Measurements from ENCODE around the gene SLC34A3. TPM values are rescaled to one million over a fixed set of nuclear protein-coding genes. Genes with fewer than 3 reads are reported as not detected.

The SLC34A3 gene
- total and polyA plus RNA-seq, 2 donors (not counting 3 experiments of a cell fraction or from before 2014, with no cell fraction given): not detected

DNA sequence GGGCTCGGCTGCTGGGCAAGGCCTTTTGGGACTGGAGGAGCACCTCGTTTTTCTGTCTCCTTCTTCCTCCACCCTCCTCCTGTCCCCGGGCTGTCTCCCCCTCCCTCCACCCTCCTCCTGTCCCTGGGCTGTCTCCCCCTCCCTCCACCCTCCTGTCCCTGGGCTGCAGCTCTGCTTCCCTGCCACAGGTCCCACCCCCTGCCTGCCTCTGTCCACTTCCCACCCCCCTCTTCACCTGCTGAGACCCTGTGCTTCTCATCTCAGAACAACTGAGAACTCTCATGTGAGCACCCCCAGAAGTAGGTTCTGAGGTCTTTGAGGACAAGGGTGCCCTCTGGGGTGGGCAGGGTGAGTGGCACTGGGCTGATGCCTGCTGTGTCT, 41.0 kb downstream of the SLC34A3 start:
- no peaks in the 10 kb centered on the region for H3K9me3 ChIP-seq (replicated peaks; ENCODE audit: control insufficient read depth, insufficient read depth, low read length)
- FAIRE-seq: no peak
- H4K20me1 ChIP-seq (replicated peaks; ENCODE audit: control insufficient read depth, extremely low read depth, insufficient read depth, low read length): no peaks in the 10 kb centered on the region
- no TSS peak for BruUV-seq (replicated peaks)
- peaks cover 0 to 26% of the 10 kb centered on the region in 2 experiments for H3K36me3 ChIP-seq (ENCODE audit: control insufficient read depth in 2 of 2, extremely low read depth in 1 of 2, insufficient read depth in 2 of 2, low read length in 2 of 2)
- no peaks in the 10 kb centered on the region for H3K9me1 ChIP-seq (replicated peaks; ENCODE audit: control insufficient read depth, extremely low read depth, insufficient read depth, low read length)
- H3K79me2 ChIP-seq (ENCODE audit: control insufficient read depth, insufficient read depth, low read length): no peaks in the 10 kb centered on the region
- ChIA-PET CTCF (no interaction called here), POLR2A (no interaction called here)
- peaks cover 28% of the 10 kb centered on the region for H3K4me1 ChIP-seq (ENCODE audit: control insufficient read depth, extremely low read depth, insufficient read depth, low read length)
- H2AFZ ChIP-seq (ENCODE audit: low read depth, low read length): no peak overlapping the region
- H3K27me3 ChIP-seq (ENCODE audit: control insufficient read depth in 2 of 2, insufficient read depth in 2 of 2, low read length in 2 of 2): no peaks in the 10 kb centered on the region
- H3K9ac ChIP-seq (replicated peaks; ENCODE audit: extremely low read depth, insufficient read depth, low read length): no peak overlapping the region
- no peak for TF ChIP-seq POLR2A (IDR thresholded peaks at IDR 0.05; ENCODE audit: low read depth, low read length)
- no peak for TF ChIP-seq GATA2 (IDR thresholded peaks at IDR 0.05; ENCODE audit: insufficient read depth, insufficient read length, low read depth, low read length)
- no peak for TF ChIP-seq FOS (IDR thresholded peaks at IDR 0.05; ENCODE audit: borderline replicate concordance, insufficient read depth, low read length)
- dilution Hi-C loops (cut with MboI; ENCODE audit: extremely low pct_ligation_motif_present, low sequenced_read_pairs) (no loop called here), intact Hi-C loops (cut with micrococcal nuclease) (no loop called here)
- no peak overlapping the region for H3K27ac ChIP-seq (ENCODE audit: insufficient read depth, low read depth, low read length)
- H3K4me2 ChIP-seq (ENCODE audit: insufficient read depth, low read length): no peak overlapping the region
- no peak for DNase-seq (ENCODE audit: low read depth, low spot score)
- no peak overlapping the region for H3K4me3 ChIP-seq (replicated peaks in 1 of 3; ENCODE audit: insufficient read depth in 1 of 3, low read depth in 1 of 3, low read length in 3 of 3)

DNA sequence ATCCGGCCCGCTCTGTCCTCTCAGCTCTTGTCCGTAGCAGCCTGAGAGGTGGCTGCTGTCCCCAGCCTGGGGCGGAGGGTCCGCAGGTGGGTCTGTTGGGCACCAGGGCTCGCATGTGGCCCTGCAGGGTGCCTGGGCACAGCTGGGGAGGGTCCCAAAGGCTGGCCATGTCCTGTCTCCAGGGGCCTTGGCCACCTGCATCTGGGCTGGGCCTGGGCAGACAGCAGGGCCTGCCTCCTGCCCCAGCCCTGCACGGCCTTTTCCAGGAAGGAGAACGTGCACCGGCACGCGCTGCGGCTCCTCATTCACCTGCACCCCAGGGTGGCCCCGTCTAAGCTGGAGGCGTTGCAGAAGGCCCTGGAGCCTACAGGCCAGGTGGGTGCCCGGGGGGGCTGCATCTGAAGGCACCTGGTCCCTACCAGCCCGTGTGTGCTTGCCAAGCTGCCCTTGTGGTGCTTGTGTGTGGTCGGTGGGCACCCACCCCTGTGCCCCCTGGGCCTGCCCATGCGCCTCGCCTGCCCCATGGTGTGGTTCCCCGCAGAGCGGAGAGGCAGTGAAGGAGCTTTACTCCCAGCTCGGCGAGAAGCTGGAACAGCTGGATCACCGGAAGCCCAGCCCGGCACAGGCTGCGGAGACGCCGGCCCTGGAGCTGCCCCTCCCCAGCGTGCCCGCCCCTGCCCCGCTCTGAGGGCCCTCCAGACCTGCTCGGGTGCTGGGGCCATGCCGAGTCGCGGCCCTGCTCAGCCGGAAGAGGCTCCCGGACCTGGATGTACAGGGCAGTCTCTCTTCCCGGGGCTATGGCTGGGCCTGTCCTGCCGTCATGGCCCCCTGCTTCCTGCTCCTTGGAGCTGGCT, 41.8 kb downstream of the SLC34A3 start:
- Histone ChIP-seq H2AFZ (ENCODE audit: low read depth, low read length) (no peak overlapping the region), H3K36me3 (ENCODE audit: control insufficient read depth in 2 of 2, extremely low read depth in 1 of 2, insufficient read depth in 2 of 2, low read length in 2 of 2) (peaks cover 0 to 23% of the 10 kb centered on the region in 2 experiments), H3K27me3 (ENCODE audit: control insufficient read depth in 2 of 2, insufficient read depth in 2 of 2, low read length in 2 of 2) (no peaks in the 10 kb centered on the region), H3K79me2 (ENCODE audit: control insufficient read depth, insufficient read depth, low read length) (no peaks in the 10 kb centered on the region), H3K4me1 (ENCODE audit: control insufficient read depth, extremely low read depth, insufficient read depth, low read length) (peaks cover 35% of the 10 kb centered on the region), H4K20me1 (replicated peaks; ENCODE audit: control insufficient read depth, extremely low read depth, insufficient read depth, low read length) (no peaks in the 10 kb centered on the region), H3K4me2 (ENCODE audit: insufficient read depth, low read length) (no peak overlapping the region), H3K9ac (replicated peaks; ENCODE audit: extremely low read depth, insufficient read depth, low read length) (no peak overlapping the region), H3K4me3 (replicated peaks in 1 of 3; ENCODE audit: insufficient read depth in 1 of 3, low read depth in 1 of 3, low read length in 3 of 3) (no peak overlapping the region), H3K9me1 (replicated peaks; ENCODE audit: control insufficient read depth, extremely low read depth, insufficient read depth, low read length) (no peaks in the 10 kb centered on the region), H3K27ac (ENCODE audit: insufficient read depth, low read depth, low read length) (no peak overlapping the region), H3K9me3 (replicated peaks; ENCODE audit: control insufficient read depth, insufficient read depth, low read length) (no peaks in the 10 kb centered on the region)
- no peak for DNase-seq (ENCODE audit: low read depth, low spot score)
- POLR2A ChIA-PET: no interaction called here
- BruUV-seq (replicated peaks): no TSS peak
- dilution Hi-C loops (cut with MboI; ENCODE audit: extremely low pct_ligation_motif_present, low sequenced_read_pairs) (no loop called here), intact Hi-C loops (cut with micrococcal nuclease) (no loop called here)
- CTCF ChIA-PET: interaction anchor here (0.5 to 0.6 kb wide), 2 partner anchors 11 to 24 kb away, joined by 3 read pairs; no protein-coding TSS in a partner anchor
- TF ChIP-seq GATA2 (IDR thresholded peaks at IDR 0.05; ENCODE audit: insufficient read depth, insufficient read length, low read depth, low read length) (no peak), POLR2AphosphoS5 (IDR thresholded peaks at IDR 0.05; ENCODE audit: insufficient read depth, low read depth, low read length) (no peak), POLR2A (IDR thresholded peaks at IDR 0.05; ENCODE audit: low read depth, low read length) (no peak), EZH2 (IDR thresholded peaks at IDR 0.05; ENCODE audit: borderline replicate concordance, low read depth, low read length, severe bottlenecking) (no peak)
- TF ChIP-seq, protein P1, sequence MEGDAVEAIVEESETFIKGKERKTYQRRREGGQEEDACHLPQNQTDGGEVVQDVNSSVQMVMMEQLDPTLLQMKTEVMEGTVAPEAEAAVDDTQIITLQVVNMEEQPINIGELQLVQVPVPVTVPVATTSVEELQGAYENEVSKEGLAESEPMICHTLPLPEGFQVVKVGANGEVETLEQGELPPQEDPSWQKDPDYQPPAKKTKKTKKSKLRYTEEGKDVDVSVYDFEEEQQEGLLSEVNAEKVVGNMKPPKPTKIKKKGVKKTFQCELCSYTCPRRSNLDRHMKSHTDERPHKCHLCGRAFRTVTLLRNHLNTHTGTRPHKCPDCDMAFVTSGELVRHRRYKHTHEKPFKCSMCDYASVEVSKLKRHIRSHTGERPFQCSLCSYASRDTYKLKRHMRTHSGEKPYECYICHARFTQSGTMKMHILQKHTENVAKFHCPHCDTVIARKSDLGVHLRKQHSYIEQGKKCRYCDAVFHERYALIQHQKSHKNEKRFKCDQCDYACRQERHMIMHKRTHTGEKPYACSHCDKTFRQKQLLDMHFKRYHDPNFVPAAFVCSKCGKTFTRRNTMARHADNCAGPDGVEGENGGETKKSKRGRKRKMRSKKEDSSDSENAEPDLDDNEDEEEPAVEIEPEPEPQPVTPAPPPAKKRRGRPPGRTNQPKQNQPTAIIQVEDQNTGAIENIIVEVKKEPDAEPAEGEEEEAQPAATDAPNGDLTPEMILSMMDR (IDR thresholded peaks at IDR 0.05; ENCODE audit: extremely low read depth in 1 of 2, insufficient read depth in 1 of 2, low read depth in 1 of 2, low read length in 2 of 2): no peak
- TF ChIP-seq, protein P2, sequence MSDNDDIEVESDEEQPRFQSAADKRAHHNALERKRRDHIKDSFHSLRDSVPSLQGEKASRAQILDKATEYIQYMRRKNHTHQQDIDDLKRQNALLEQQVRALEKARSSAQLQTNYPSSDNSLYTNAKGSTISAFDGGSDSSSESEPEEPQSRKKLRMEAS (IDR thresholded peaks at IDR 0.05; ENCODE audit: insufficient read depth, insufficient read length): no peak
- no peak for FAIRE-seq
